Hepatocyte (in vitro differentiated cells): ENCODE results near the gene ZNF341. TPM values are rescaled to one million over a fixed set of nuclear protein-coding genes. Genes with fewer than 3 reads are reported as not detected.

ENCODE experiments used
- DNase-seq: peaks from one replicate; pipeline ENCODE4 v3.0.0-alpha.2; 2016; ENCODE audit warnings: low spot score
- H2AFZ ChIP-seq: fragments of 200-600 bp; sonication (generic); 2 replicates; pipeline ENCODE4 v1.6.0; 2016; ENCODE audit warnings: antibody characterized with exemption, mild to moderate bottlenecking
- H3K27ac ChIP-seq: fragments of 200-600 bp; sonication (generic); 2 replicates; pipeline ENCODE4 v1.5.1; 2016; ENCODE audit warnings: mild to moderate bottlenecking
- H3K27me3 ChIP-seq: fragments of 200-600 bp; sonication (generic); 2 replicates; pipeline ENCODE4 v1.6.1; 2016
- H3K36me3 ChIP-seq: fragments of 200-600 bp; sonication (generic); replicated peaks from 2 replicates; pipeline ENCODE4 v1.5.1; 2016; ENCODE audit warnings: low read depth; ENCODE audit not compliant: insufficient read depth
- H3K4me1 ChIP-seq: fragments of 200-600 bp; sonication (generic); 2 replicates; pipeline ENCODE4 v1.5.1; 2016; ENCODE audit warnings: mild to moderate bottlenecking, moderate library complexity; ENCODE audit not compliant: insufficient read depth
- H3K4me2 ChIP-seq: fragments of 200-600 bp; sonication (generic); 2 replicates; pipeline ENCODE4 v1.6.0; 2016
- H3K4me3 ChIP-seq: fragments of 200-600 bp; sonication (generic); 2 replicates; pipeline ENCODE4 v1.5.1; 2016; ENCODE audit warnings: mild to moderate bottlenecking
- H3K79me2 ChIP-seq: fragments of 200-600 bp; sonication (generic); 2 replicates; pipeline ENCODE4 v1.6.0; 2017; ENCODE audit warnings: mild to moderate bottlenecking
- H3K9me2 ChIP-seq: fragments of 200-600 bp; sonication (generic); replicated peaks from 2 replicates; pipeline ENCODE4 v1.6.0; 2017; ENCODE audit warnings: mild to moderate bottlenecking; ENCODE audit not compliant: insufficient read depth
- H3K9me3 ChIP-seq: fragments of 200-600 bp; sonication (generic); 2 replicates; pipeline ENCODE4 v1.5.1; 2016; ENCODE audit warnings: low read depth, mild to moderate bottlenecking
- H4K20me1 ChIP-seq: fragments of 200-600 bp; sonication (generic); 2 replicates; pipeline ENCODE4 v1.6.0; 2016; ENCODE audit warnings: mild to moderate bottlenecking; ENCODE audit not compliant: insufficient read depth, poor library complexity, severe bottlenecking
- EZH2 ChIP-seq: fragments of 200-600 bp; sonication (generic); IDR thresholded peaks from 2 replicates; pipeline ENCODE4 v1.6.1; 2016; ENCODE audit warnings: antibody characterized with exemption, mild to moderate bottlenecking, borderline replicate concordance
- EZH2phosphoT487 ChIP-seq: fragments of 200-600 bp; sonication (generic); IDR thresholded peaks from one replicate; pipeline ENCODE4 v1.6.1; 2018; ENCODE audit warnings: antibody characterized with exemption, mild to moderate bottlenecking, low read depth, moderate library complexity; ENCODE audit not compliant: unreplicated experiment, severe bottlenecking
- WGBS: methylation state at CpG from one replicate; pipeline ENCODE4 v1.1.6; 2016; ENCODE audit warnings: low lambda C conversion rate; ENCODE audit errors: missing lambda C conversion rate; 5-methylcytosine and 5-hydroxymethylcytosine counted together
- polyA plus RNA-seq: library from polyadenylated mRNA; unstranded; fragments of >200 nt; fragmentation: Nextera tagmentation; extraction: Ambion mirVana; gene quantifications from 2 replicates; pipeline ENCODE4 v1.2.1, GENCODE V29; 2016
- total RNA-seq: library from RNA; depleted of rRNA; stranded (reverse); fragments of >200 nt; gene quantifications from 2 replicates; pipeline ENCODE4 v1.2.3, GENCODE V29; 2014
- TF ChIP-seq, protein P1 (sequence below): fragments of 200-600 bp; sonication (generic); IDR thresholded peaks from 2 replicates; pipeline ENCODE4 v1.5.1; 2016; ENCODE audit warnings: antibody characterized with exemption, mild to moderate bottlenecking; ENCODE audit not compliant: poor library complexity

The ZNF341 gene
- total and polyA plus RNA-seq, 2 experiments from 2014 or later, result 2.3 to 3.6 TPM

DNA sequence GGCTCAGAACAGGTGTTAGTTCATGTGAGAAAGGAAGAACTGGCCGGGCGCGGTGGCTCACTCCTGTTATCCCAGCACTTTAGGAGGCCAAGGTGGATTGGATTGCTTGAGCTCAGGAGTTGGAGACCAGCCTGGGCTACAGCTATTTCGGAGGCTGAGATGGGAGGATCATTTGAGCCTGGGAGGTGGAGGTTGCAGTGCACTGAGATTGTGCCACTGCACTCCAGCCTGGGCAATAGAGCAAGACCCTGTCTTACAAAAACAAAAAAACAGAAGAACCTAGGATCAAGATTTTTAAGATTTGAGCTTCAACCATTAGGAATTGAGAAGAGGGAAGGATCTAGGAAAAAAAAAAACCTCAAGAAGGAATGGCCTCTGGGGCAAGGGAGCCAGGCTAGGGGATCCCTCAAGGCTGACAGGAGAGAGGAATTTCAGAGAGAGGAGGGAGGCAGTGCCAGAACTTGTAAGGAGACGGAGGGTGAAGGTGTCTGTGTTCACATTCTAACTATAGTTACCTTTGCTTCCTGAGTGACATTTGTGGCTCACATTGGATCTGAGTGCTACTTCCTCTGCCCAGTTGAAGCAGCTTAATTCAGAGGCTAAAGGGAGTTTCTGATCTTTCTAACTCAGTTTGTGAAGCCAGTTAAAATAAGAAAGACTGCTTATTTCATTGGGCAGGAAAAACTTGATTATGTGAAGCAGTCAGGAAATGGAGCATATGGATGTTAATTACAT, 105.5 kb downstream of the ZNF341 start:
- 88% methylated on average over 5 of the region's 5 CpGs for WGBS
- Histone ChIP-seq H3K79me2 (peaks cover 100% of the 10 kb centered on the region), H3K9me3 (no peaks in the 10 kb centered on the region), H3K27ac (peak overlapping the region; percentile 4), H3K9me2 (no peaks in the 10 kb centered on the region), H3K4me2 (no peak overlapping the region), H3K36me3 (no peaks in the 10 kb centered on the region), H3K27me3 (no peaks in the 10 kb centered on the region), H4K20me1 (peaks cover 96% of the 10 kb centered on the region), H3K4me3 (no peak overlapping the region), H3K4me1 (peaks cover 71% of the 10 kb centered on the region), H2AFZ (no peak overlapping the region)
- TF ChIP-seq, protein P1, sequence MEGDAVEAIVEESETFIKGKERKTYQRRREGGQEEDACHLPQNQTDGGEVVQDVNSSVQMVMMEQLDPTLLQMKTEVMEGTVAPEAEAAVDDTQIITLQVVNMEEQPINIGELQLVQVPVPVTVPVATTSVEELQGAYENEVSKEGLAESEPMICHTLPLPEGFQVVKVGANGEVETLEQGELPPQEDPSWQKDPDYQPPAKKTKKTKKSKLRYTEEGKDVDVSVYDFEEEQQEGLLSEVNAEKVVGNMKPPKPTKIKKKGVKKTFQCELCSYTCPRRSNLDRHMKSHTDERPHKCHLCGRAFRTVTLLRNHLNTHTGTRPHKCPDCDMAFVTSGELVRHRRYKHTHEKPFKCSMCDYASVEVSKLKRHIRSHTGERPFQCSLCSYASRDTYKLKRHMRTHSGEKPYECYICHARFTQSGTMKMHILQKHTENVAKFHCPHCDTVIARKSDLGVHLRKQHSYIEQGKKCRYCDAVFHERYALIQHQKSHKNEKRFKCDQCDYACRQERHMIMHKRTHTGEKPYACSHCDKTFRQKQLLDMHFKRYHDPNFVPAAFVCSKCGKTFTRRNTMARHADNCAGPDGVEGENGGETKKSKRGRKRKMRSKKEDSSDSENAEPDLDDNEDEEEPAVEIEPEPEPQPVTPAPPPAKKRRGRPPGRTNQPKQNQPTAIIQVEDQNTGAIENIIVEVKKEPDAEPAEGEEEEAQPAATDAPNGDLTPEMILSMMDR, result no peak
- TF ChIP-seq EZH2phosphoT487 (no peak), EZH2 (no peak)
- DNase-seq, result no peak

- Histone ChIP-seq H3K4me2 (peak overlapping the region; percentile 8), H3K9me3 (no peaks in the 10 kb centered on the region), H3K36me3 (no peaks in the 10 kb centered on the region), H3K9me2 (no peaks in the 10 kb centered on the region), H4K20me1 (peaks cover 96% of the 10 kb centered on the region), H3K4me3 (no peak overlapping the region), H3K4me1 (peaks cover 71% of the 10 kb centered on the region), H3K27me3 (no peaks in the 10 kb centered on the region), H2AFZ (no peak overlapping the region), H3K79me2 (peaks cover 100% of the 10 kb centered on the region), H3K27ac (peak overlapping the region; percentile 49)
- no peak for DNase-seq
- WGBS, result 73% methylated on average over 8 of the region's 8 CpGs
- TF ChIP-seq EZH2 (no peak), EZH2phosphoT487 (no peak)
- TF ChIP-seq, protein P1, result peak; percentile 30
Measured at GRCh38 chr20:33838035-33838864, 106.5 kb downstream of the ZNF341 start.

DNA sequence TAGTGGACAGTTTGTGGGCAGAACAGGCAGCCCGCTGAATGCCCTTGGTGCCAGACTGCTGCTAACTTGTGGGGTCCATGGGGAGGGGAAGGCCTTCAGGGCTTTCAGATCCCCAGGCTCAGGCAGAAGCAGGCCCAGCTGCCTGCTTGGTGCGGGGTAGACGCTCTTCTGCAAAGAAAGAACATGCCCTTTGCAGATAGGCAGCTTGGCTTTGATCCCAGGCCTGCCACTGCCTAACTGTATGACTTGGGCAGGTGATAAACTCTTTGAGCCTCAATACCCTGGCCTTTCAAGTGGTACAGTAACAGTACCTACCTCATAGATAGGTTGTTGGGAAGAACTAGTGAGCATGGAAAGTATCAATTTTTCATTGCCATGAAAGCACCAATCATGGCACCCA, 107.8 kb downstream of the ZNF341 start:
- Histone ChIP-seq H3K36me3 (no peaks in the 10 kb centered on the region), H3K27ac (no peak overlapping the region), H3K9me2 (no peaks in the 10 kb centered on the region), H4K20me1 (peaks cover 98% of the 10 kb centered on the region), H2AFZ (no peak overlapping the region), H3K9me3 (no peaks in the 10 kb centered on the region), H3K4me3 (no peak overlapping the region), H3K79me2 (peaks cover 100% of the 10 kb centered on the region), H3K4me1 (peaks cover 78% of the 10 kb centered on the region), H3K27me3 (no peaks in the 10 kb centered on the region), H3K4me2 (no peak overlapping the region)
- TF ChIP-seq, protein P1, result no peak
- TF ChIP-seq EZH2phosphoT487 (no peak), EZH2 (no peak)
- 88% methylated on average over 3 of the region's 3 CpGs for WGBS
- DNase-seq, result no peak
